H54 (cell line): ENCODE measurements around the gene FOXO1.

Experiments used
- DNase-seq: peaks from one replicate; pipeline ENCODE4 v3.0.0; 2011; ENCODE audit warnings: low spot score, mixed read lengths; ENCODE audit not compliant: insufficient read length
- FAIRE-seq: peaks from 3 replicates; lab custom pipeline; 2011; peaks lifted over from hg19 to GRCh38; lab: Jason Lieb, UNC
- POLR2A ChIP-seq: IDR thresholded peaks from 2 replicates; pipeline ENCODE4 v1.6.1; 2011; ENCODE audit warnings: low read depth, mild to moderate bottlenecking, low read length

The FOXO1 gene

DNA sequence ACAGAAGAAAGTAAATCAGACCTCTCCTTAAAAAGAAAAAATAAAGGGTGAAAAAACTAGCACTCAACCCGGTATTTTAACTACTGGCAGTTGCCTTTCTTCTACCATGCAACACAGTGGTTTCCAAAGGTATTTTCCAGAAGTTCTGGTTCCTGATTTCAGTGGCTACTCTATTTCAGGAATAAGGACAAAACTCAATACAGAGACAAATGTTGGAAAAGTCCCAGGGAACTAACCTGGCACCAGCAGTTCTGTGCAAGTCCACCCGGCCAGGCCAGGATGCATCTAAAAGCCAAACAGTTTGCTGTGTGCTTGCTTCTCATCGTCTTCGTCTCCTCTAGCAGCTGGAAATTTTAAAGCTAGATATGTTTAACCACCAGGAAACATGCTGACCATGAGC is 52.5 kb downstream of the FOXO1 start:
- DNase-seq, result no peak
- no peak for FAIRE-seq
- no peak for TF ChIP-seq POLR2A

DNA sequence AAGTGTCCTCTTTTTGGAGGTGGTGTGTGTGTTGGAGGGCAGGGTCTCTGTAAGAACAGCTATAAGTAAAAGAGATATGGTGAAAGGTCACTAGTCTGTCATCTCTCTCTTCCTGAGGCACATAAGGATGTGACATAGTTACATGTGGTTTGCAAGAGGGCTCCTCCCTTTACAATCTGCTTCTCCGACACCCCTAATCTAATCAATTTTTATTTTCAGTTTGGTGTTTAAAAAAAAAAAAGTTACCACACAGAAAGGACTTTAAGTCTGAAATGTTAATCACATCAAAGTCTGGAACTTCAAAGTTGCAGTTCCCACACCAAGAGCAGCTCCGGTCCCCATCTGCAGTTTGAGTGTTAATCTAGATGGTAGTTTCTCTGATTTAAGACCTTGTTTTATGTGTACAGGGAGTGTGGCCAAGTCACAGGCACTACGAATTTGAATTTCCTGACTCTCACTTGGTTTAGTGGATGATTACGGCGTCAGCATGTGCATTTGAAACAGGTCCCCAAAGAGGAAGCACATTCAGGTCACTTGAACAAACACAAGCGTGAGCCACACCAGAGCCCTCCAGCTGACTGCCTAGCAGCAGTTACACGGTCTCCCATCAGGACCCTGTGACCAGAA is 53.1 kb downstream of the FOXO1 start:
- no peak for TF ChIP-seq POLR2A
- DNase-seq (no peak), FAIRE-seq (no peak)

DNA sequence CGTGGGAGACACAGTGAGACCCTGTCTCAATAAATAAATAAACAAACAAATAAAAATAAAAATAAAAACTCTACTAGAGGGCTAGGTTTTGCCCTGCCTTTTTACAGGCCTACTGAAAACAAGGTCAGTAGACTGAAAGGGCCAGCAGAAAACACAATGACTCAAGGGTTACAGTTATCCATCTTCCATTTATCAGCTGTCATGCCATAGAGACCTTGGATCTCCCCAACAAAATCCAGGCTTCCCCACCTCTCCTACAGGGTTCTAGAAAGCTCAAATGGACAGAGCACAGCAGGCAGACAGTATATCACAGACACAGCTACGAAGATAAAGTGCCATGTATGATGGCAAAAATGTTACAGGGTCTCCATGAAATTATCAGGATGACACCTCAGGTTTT is 54.4 kb downstream of the FOXO1 start:
- no peak for DNase-seq
- FAIRE-seq, result no peak
- TF ChIP-seq POLR2A, result no peak

DNA sequence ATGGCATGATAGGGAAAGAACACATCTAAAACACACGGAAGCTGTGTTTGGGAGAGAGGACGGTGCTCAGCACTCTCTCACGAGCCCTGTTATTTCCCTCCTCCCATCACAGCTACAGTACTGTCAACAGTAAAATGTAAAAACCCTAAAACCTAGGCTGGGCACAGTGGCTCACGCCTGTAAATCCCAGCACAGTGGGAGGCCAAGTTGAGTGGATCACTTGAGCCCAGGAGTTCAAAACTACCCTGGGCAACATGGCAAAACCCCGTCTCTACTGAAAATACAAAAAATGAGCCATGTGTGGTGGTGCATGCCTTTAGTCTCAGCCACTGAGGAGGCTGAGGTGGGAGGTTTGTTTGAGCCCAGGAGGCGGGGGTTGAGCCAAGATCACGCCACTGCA is 54.8 kb downstream of the FOXO1 start:
- DNase-seq (no peak), FAIRE-seq (no peak)
- no peak for TF ChIP-seq POLR2A

DNA sequence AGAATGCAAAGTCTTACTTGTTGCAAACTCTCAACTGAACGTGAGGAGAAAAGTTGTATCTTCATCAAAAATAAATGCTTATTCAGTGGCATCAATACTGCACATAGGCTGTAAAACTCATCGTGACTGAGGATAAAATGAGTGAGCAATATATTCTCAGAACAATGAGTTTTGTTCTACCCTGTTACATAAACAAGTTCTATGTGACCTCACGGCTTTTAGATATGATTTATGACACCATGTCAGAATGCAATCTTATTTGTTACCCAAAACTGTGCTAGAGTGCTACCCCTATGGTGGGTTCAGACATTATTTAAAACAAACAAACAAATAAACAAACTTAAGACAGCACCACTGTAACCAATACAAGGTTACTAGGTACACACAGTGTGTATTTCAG is 55.4 kb downstream of the FOXO1 start:
- DNase-seq (no peak), FAIRE-seq (no peak)
- no peak for TF ChIP-seq POLR2A

DNA sequence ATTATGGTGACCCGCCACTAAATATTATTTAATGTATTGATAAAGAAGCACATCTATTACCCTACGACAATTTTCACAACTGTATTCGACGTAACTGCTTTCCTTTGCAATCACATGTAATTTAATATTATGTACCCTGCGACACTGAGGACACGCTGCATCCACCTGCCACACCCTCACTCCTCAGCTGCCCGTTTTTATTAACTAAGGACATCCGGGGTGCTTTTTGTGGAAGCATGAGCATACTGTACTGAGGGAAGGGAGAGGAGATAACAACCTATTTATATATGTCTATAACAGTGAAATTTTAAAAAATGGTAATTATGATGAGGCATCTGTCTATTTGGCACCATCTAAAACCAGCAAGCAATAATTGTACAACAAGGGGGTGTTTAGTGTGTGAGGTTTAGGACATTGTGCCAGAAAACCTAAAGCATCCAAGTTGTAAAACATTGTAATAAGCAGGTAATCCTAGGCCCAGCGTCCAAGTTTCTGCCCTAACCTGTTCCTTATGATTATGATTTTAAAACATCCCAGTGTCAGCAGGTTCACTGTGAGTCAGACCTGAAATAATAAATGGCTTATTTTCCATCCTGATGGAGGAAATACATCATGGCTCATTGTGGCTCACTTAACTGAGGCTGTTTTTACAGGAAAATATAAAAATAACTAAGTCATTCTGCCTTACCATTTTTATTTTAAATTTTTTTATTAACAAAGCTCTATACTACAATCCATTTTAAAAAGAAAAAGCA is 56.3 kb downstream of the FOXO1 start:
- no peak for DNase-seq
- no peak for FAIRE-seq
- TF ChIP-seq POLR2A, result no peak

DNA sequence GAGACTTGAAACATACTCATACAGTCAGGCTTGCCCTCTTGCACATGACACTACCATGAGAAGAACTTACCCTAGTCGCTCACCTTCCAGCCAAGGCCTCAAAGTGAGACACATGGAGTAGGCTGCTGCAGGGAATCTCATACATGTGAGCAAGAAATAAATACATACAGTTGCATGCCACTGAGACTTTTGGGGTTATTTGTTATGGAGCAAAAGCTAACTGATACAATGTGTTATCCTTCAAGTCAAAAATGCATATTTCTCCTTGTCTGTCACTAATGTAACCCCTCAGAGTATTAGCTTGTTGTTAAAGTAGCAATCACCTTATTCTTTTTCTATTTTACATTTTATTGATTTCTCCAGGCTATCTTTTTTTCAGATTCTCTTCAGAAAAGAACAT is 58.1 kb downstream of the FOXO1 start:
- FAIRE-seq (no peak), DNase-seq (no peak)
- no peak for TF ChIP-seq POLR2A

DNA sequence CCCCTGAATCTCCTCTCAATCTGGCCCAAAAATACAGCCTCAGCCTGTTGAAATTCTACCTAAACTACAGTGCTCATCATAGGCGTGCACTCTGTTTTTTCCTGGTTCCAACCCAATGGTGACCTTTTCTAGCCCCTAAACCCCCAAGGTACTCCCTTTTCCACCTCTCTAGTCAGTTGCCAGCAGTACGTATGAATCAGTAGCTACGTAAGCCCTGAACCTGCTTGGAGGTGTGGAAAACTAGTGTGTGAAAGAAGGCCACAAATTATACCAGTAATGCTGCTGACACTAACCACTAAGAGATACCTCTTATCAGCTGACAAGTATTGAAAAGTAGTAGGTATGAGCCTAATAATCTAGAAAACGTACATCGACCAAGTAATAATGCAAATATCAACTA is 60.9 kb downstream of the FOXO1 start:
- no peak for TF ChIP-seq POLR2A
- FAIRE-seq (no peak), DNase-seq (no peak)

DNA sequence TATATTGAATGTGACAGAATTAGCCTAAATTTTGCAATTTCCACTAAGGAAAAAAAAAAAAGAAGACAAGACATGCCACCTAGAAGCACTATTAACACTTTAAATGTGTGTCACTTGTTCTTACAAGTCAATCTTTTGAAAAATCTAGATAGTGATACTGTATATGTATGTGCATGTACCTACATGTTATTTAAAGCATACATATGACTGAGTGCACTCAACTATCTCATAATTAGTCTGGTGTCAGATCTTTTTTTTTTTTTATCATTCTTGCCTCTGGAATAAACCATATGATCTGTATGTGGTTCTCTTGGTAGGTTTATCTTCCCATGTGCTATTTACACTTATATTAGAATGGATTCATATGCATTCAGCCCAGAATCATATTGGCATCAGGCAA is 62.3 kb downstream of the FOXO1 start:
- FAIRE-seq, result no peak
- DNase-seq, result no peak
- no peak for TF ChIP-seq POLR2A

DNA sequence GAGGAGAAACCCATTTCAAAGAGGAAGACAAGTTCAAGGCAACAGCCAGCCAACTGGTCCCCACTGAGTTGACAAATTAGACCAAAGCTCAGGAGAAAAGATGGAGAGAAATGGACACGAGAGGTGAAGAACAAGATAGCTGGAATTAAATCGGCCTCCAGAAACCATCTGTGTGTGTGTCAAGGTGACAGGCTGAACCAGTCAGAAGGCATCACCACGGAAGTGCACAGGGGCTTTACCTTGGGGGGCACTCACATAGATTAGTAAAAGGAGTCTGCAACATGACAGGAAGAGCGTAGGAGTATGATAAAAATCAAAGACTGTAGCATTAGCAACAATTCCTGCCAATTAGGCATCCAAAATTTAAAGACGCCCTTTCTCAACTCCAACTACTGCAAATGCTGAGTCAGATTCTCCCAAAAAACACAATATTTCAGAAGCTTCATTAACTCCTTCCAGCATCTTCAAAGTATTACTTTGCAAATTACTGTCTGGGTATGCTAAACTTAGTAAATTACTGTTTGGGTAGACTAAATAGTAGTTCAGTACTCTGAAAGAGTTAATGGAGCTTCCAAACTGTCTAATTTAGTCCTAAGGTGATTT is 66.2 kb downstream of the FOXO1 start:
- DNase-seq, result no peak
- FAIRE-seq, result no peak
- TF ChIP-seq POLR2A, result no peak

DNA sequence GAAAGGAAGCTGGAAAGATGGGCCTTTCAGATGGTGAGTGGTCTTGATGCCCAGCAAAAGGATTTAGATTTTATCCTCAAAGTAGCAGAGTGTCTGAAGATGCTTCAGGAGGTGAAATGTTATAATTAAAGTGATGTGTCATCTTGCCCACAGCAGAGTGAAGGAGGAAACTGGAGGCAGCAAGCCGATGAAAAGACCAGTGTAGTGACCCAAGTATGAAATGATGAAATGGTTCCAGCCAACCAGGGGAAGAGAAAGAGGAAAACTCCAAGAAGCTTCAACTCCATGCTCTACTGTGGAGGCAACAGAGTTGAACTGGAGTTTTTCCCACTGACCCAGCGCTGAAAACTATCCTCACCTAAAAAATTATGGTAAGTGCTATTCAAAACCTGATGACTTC is 66.7 kb downstream of the FOXO1 start:
- FAIRE-seq (no peak), DNase-seq (no peak)
- TF ChIP-seq POLR2A, result no peak

DNA sequence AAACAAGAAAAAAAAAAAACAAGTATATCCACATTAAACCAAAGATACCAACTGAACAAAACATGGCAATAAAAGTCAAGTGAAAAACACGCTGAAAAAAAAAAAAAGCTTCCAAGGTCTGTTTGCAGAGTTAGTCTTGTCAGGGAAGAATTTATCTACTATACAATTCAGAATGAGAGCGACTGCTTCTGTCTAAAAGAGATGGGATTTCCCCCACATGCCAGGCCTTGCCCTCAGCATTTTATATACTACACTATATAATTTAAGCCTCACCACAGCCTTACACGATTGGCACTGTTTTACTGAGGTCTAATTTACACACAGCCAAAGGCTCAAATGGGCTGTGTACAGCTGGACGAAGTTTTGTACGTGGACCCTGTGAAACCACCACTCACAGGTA is 67.3 kb downstream of the FOXO1 start:
- TF ChIP-seq POLR2A, result no peak
- DNase-seq (no peak), FAIRE-seq (no peak)

DNA sequence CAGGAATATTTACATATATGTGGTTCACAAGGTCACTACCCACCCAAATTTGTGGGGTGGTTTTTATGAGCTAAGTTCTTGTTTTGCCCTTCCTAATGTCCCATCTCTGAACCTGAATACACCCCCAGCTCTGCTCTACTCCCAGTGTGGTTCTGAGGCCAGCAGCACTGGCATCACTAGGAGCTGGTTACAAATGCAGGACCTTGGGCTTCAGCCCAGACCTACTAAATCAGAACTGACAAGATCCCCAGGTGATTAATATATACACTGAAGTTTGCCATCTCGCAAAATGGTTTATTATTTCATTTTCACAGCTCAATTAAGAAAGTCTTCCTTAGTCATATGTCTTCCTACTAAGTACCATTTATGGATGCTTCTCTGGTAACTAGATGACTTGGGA is 67.9 kb downstream of the FOXO1 start:
- TF ChIP-seq POLR2A, result no peak
- no peak for DNase-seq
- no peak for FAIRE-seq

DNA sequence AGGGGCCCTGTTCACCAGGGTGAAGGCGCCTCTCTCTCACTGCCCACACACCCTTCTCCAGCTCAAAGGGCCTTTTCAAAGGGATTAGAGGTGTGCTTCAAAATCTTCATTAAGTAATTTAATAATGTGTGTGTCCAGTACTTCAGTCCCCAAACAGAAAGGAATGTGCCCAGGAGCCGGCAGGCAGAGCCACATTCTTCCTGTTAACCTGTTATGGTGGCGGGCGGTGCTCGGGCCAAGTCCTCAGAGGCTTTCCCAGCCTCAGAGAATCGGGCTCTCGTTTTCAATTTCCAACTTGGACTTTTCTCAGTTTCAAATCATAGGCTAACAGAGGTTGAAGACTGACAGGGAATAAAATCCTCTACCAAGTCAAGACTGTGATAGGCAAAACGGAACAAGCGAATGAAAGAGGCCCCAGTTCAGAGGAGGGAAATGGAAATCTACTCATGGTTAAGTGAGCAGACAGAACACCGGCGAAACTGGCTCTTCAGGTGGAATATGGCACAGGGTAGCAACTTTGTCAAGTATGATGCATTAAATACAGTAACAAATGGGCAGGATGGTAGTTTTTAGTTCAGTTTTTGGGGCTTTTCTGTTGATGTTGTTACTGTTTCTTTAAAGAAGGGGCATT is 68.6 kb downstream of the FOXO1 start:
- DNase-seq (no peak), FAIRE-seq (no peak)
- no peak for TF ChIP-seq POLR2A
